Nephron progenitor cell (in vitro differentiated cells): ENCODE data around the gene PHAX.

Experiments used
- DNase-seq: peaks from one replicate; pipeline ENCODE4 v3.0.0; 2021
- H3K27ac Mint-ChIP-seq: 2 replicates; pipeline ENCODE4 v1.8.0; 2021; ENCODE audit warnings: mild to moderate bottlenecking, moderate library complexity, mixed read lengths
- H3K27me3 Mint-ChIP-seq: 2 replicates; pipeline ENCODE4 v1.8.0; 2021; ENCODE audit warnings: mild to moderate bottlenecking, low read depth, mixed read lengths; ENCODE audit not compliant: poor library complexity
- H3K36me3 Mint-ChIP-seq: 2 replicates; pipeline ENCODE4 v1.8.0; 2021; ENCODE audit warnings: low read depth, mixed read lengths
- H3K4me1 Mint-ChIP-seq: 2 replicates; pipeline ENCODE4 v1.8.0; 2021; ENCODE audit warnings: mixed read lengths
- H3K4me3 Mint-ChIP-seq: 2 replicates; pipeline ENCODE4 v1.8.0; 2021; ENCODE audit warnings: mild to moderate bottlenecking, moderate library complexity, mixed read lengths
- H3K9me3 Mint-ChIP-seq: 2 replicates; pipeline ENCODE4 v1.8.0; 2021; ENCODE audit warnings: mild to moderate bottlenecking, moderate library complexity, mixed read lengths
- CTCF ChIP-seq: fragments of 200-600 bp; sonication (generic); IDR thresholded peaks from 2 replicates; pipeline ENCODE4 v1.5.0; 2021; ENCODE audit warnings: antibody characterized with exemption

PHAX gene

GRCh38 chr5:126631920-126632319, 31.2 kb downstream of the PHAX start:
- H3K27ac Mint-ChIP-seq = no peak overlapping the region
- H3K9me3 Mint-ChIP-seq = no peaks in the 10 kb centered on the region
- no peaks in the 10 kb centered on the region for H3K27me3 Mint-ChIP-seq
- H3K4me1 Mint-ChIP-seq = peaks cover 6% of the 10 kb centered on the region
- TF ChIP-seq CTCF = no peak
- H3K4me3 Mint-ChIP-seq = no peak overlapping the region
- peaks cover 12% of the 10 kb centered on the region for H3K36me3 Mint-ChIP-seq
- no peak for DNase-seq

GRCh38 chr5:126633552-126633951, 32.8 kb downstream of the PHAX start:
- DNase-seq = no peak
- Mint-ChIP-seq H3K27ac (no peak overlapping the region), H3K9me3 (no peaks in the 10 kb centered on the region), H3K27me3 (no peaks in the 10 kb centered on the region), H3K36me3 (peaks cover 8% of the 10 kb centered on the region), H3K4me1 (peaks cover 6% of the 10 kb centered on the region), H3K4me3 (no peak overlapping the region)
- no peak for TF ChIP-seq CTCF

GRCh38 chr5:126635585-126635984, 34.8 kb downstream of the PHAX start:
- Mint-ChIP-seq H3K4me1 (peaks cover 6% of the 10 kb centered on the region), H3K27ac (no peak overlapping the region), H3K36me3 (no peaks in the 10 kb centered on the region), H3K27me3 (no peaks in the 10 kb centered on the region), H3K4me3 (no peak overlapping the region), H3K9me3 (no peaks in the 10 kb centered on the region)
- TF ChIP-seq CTCF = no peak
- DNase-seq = no peak

GRCh38 chr5:126636956-126637355, 36.2 kb downstream of the PHAX start:
- TF ChIP-seq CTCF = no peak
- H3K27ac Mint-ChIP-seq = no peak overlapping the region
- H3K4me3 Mint-ChIP-seq = no peak overlapping the region
- no peaks in the 10 kb centered on the region for H3K36me3 Mint-ChIP-seq
- no peaks in the 10 kb centered on the region for H3K27me3 Mint-ChIP-seq
- DNase-seq = no peak
- H3K4me1 Mint-ChIP-seq = no peaks in the 10 kb centered on the region
- no peaks in the 10 kb centered on the region for H3K9me3 Mint-ChIP-seq

- peaks cover 17% of the 10 kb centered on the region for H3K9me3 Mint-ChIP-seq
- DNase-seq = no peak
- H3K27ac Mint-ChIP-seq = no peak overlapping the region
- H3K27me3 Mint-ChIP-seq = peaks cover 2% of the 10 kb centered on the region
- TF ChIP-seq CTCF = no peak
- H3K4me1 Mint-ChIP-seq = no peaks in the 10 kb centered on the region
- H3K4me3 Mint-ChIP-seq = no peak overlapping the region
- H3K36me3 Mint-ChIP-seq = peaks cover 5% of the 10 kb centered on the region
Measured at GRCh38 chr5:126640866-126641265, 40.1 kb downstream of the PHAX start.

GRCh38 chr5:126641387-126641786, 40.6 kb downstream of the PHAX start:
- Mint-ChIP-seq H3K36me3 (peaks cover 5% of the 10 kb centered on the region), H3K4me3 (no peak overlapping the region), H3K4me1 (no peaks in the 10 kb centered on the region), H3K9me3 (peaks cover 19% of the 10 kb centered on the region), H3K27me3 (peaks cover 2% of the 10 kb centered on the region), H3K27ac (no peak overlapping the region)
- no peak for TF ChIP-seq CTCF
- DNase-seq = no peak
